GM12878 (cell line): ENCODE data around the gene WHRN. TPM values are rescaled to one million over a fixed set of nuclear protein-coding genes. Genes with fewer than 3 reads are reported as not detected.

Source experiments
- CHD4 ChIP-seq: fragments of 200-600 bp; sonication (generic); IDR thresholded peaks from 2 replicates; pipeline ENCODE4 v1.6.1; 2016; ENCODE audit warnings: mild to moderate bottlenecking
- EED ChIP-seq: sonication (generic); IDR thresholded peaks from 2 replicates; pipeline ENCODE4 v1.6.1; 2016; ENCODE audit warnings: antibody characterized with exemption, low read depth
- EZH2 ChIP-seq: IDR thresholded peaks from 2 replicates; pipeline ENCODE4 v1.6.1; 2012; ENCODE audit warnings: low read depth, mild to moderate bottlenecking, control low read depth, inconsistent platforms, low read length, borderline replicate concordance; ENCODE audit not compliant: control insufficient read depth
- FOXK2 ChIP-seq: fragments of 450-650 bp; IDR thresholded peaks from 2 replicates; pipeline ENCODE4 v1.6.1; 2017; ENCODE audit warnings: mild to moderate bottlenecking, moderate library complexity
- HCFC1 ChIP-seq: fragments of 150-350 bp; IDR thresholded peaks from 2 replicates; pipeline ENCODE4 v1.6.1; 2014; ENCODE audit warnings: low read length
- HDGF ChIP-seq: fragments of 450-650 bp; IDR thresholded peaks from 2 replicates; pipeline ENCODE4 v1.6.1; 2016; ENCODE audit warnings: antibody characterized with exemption
- MEF2A ChIP-seq: IDR thresholded peaks from 2 replicates; pipeline ENCODE4 v1.6.1; 2011; ENCODE audit warnings: low read depth, mild to moderate bottlenecking, low read length, moderate library complexity; ENCODE audit not compliant: insufficient read depth
- MTA2 ChIP-seq: fragments of 450-650 bp; IDR thresholded peaks from 2 replicates; pipeline ENCODE4 v1.6.1; 2016; ENCODE audit warnings: low read depth, mild to moderate bottlenecking, moderate library complexity
- MYC ChIP-seq: IDR thresholded peaks from 2 replicates; pipeline ENCODE4 v1.6.1; 2011; ENCODE audit warnings: mild to moderate bottlenecking, low read length, moderate library complexity, inconsistent platforms; ENCODE audit not compliant: insufficient read depth, insufficient replicate concordance, insufficient read length, severe bottlenecking
- PAX5 ChIP-seq: IDR thresholded peaks from 2 replicates; pipeline ENCODE4 v1.6.1; 2011; ENCODE audit warnings: low read depth, low read length, borderline replicate concordance
- PKNOX1 ChIP-seq: fragments of 450-650 bp; IDR thresholded peaks from 2 replicates; pipeline ENCODE4 v1.6.1; 2016; ENCODE audit warnings: mild to moderate bottlenecking
- PRDM15 ChIP-seq: fragments of 450-650 bp; formaldehyde crosslinking; IDR thresholded peaks from 2 replicates; pipeline ENCODE4 v1.4.0; 2020; ENCODE audit warnings: mild to moderate bottlenecking, moderate library complexity
- RELB ChIP-seq: fragments of 450-650 bp; IDR thresholded peaks from 2 replicates; pipeline ENCODE4 v1.6.1; 2017; ENCODE audit warnings: low read depth, mild to moderate bottlenecking, moderate library complexity
- SMARCA5 ChIP-seq: fragments of 450-650 bp; IDR thresholded peaks from 2 replicates; pipeline ENCODE4 v1.6.1; 2017; ENCODE audit warnings: mild to moderate bottlenecking
- WRNIP1 ChIP-seq: IDR thresholded peaks from 2 replicates; pipeline ENCODE4 v1.6.1; 2011; ENCODE audit warnings: low read depth, low read length, improper control_type of control experiment, borderline replicate concordance
- ZNF207 ChIP-seq: fragments of 450-650 bp; IDR thresholded peaks from 2 replicates; pipeline ENCODE4 v1.6.1; 2014; ENCODE audit warnings: antibody characterized with exemption, mild to moderate bottlenecking, borderline replicate concordance
- polyA plus RNA-seq, 11 experiments: library from polyadenylated mRNA; depleted of rRNA in 4 of 11; unstranded in 6 of 11; stranded (reverse) in 5 of 11; fragments of >200 nt; fragmentation: Nextera tagmentation in 4 of 11; fragmentation: Illumina TruSeq in 1 of 11; extraction: Ambion mirVana in 4 of 11; extraction: Trizol in 1 of 11; gene quantifications; 1 replicate in 1 of 11; 2 replicates in 10 of 11; pipeline versions ENCODE4 v1.2.1 to v1.2.3, GENCODE V29; 2011 to 2016; ENCODE audit warnings: inconsistent platforms in 2 of 11, missing spikeins in 2 of 11, low read depth in 1 of 11
- total RNA-seq, 4 experiments: library from RNA; depleted of rRNA in 3 of 4; stranded (reverse); fragments of >200 nt in 3 of 4; fragmentation: Illumina TruSeq in 1 of 4; extraction: Trizol in 1 of 4; gene quantifications; 2 replicates each; pipeline versions ENCODE4 v1.2.1 to v1.2.3, GENCODE V29; 2013 to 2021
- TF ChIP-seq, protein P1 (sequence below): fragments of 450-650 bp; IDR thresholded peaks from 2 replicates; pipeline ENCODE4 v1.6.1; 2017; ENCODE audit warnings: mild to moderate bottlenecking
- TF ChIP-seq, protein P2 (sequence below): fragments of 450-650 bp; IDR thresholded peaks from 2 replicates; pipeline ENCODE4 v1.6.1; 2017; ENCODE audit warnings: mild to moderate bottlenecking, low read depth, inconsistent platforms; ENCODE audit not compliant: poor library complexity, severe bottlenecking

The WHRN gene
- total and polyA plus RNA-seq, 10 of the 15 experiments (the other 5 are each of a cell fraction or from before 2014, with no cell fraction given), result 0.04 to 18.2 (median 0.68) TPM; not detected in 1

- TF ChIP-seq, protein P1, sequence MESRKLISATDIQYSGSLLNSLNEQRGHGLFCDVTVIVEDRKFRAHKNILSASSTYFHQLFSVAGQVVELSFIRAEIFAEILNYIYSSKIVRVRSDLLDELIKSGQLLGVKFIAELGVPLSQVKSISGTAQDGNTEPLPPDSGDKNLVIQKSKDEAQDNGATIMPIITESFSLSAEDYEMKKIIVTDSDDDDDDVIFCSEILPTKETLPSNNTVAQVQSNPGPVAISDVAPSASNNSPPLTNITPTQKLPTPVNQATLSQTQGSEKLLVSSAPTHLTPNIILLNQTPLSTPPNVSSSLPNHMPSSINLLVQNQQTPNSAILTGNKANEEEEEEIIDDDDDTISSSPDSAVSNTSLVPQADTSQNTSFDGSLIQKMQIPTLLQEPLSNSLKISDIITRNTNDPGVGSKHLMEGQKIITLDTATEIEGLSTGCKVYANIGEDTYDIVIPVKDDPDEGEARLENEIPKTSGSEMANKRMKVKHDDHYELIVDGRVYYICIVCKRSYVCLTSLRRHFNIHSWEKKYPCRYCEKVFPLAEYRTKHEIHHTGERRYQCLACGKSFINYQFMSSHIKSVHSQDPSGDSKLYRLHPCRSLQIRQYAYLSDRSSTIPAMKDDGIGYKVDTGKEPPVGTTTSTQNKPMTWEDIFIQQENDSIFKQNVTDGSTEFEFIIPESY, result no peak
- no peak for TF ChIP-seq PRDM15 (CRISPR knock-in tag)
- TF ChIP-seq FOXK2, result no peak
- no peak for TF ChIP-seq HCFC1
- TF ChIP-seq MYC, result no peak
- no peak for TF ChIP-seq HDGF
- no peak for TF ChIP-seq CHD4
- TF ChIP-seq MTA2, result peak; percentile 70; the same call in 1 of the 2 replicates
- TF ChIP-seq WRNIP1, result no peak
- 0 out of 2 replicates have a peak, but pooled peaks have one; percentile 11 for TF ChIP-seq MEF2A
- peak; percentile 19; the same call in 1 of the 2 replicates for TF ChIP-seq PAX5
- TF ChIP-seq RELB, result peak; percentile 33; the same call in 1 of the 2 replicates
- TF ChIP-seq PKNOX1, result peak; percentile 61; the same call in 1 of the 2 replicates
- TF ChIP-seq SMARCA5, result peak; percentile 92
- TF ChIP-seq, protein P2, sequence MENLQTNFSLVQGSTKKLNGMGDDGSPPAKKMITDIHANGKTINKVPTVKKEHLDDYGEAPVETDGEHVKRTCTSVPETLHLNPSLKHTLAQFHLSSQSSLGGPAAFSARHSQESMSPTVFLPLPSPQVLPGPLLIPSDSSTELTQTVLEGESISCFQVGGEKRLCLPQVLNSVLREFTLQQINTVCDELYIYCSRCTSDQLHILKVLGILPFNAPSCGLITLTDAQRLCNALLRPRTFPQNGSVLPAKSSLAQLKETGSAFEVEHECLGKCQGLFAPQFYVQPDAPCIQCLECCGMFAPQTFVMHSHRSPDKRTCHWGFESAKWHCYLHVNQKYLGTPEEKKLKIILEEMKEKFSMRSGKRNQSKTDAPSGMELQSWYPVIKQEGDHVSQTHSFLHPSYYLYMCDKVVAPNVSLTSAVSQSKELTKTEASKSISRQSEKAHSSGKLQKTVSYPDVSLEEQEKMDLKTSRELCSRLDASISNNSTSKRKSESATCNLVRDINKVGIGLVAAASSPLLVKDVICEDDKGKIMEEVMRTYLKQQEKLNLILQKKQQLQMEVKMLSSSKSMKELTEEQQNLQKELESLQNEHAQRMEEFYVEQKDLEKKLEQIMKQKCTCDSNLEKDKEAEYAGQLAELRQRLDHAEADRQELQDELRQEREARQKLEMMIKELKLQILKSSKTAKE, result no peak
- TF ChIP-seq EED, result peak; percentile 81
- no peak for TF ChIP-seq EZH2
- no peak for TF ChIP-seq ZNF207
Observed at GRCh38 chr9:114364134-114365041, 140.9 kb downstream of the WHRN start (continued).
